HG03060 (cell line): ENCODE data around the gene DNAJC6.
A peak's percentile ranks its signal among the peaks of the same experiment; 100 is the strongest.

Experiments
- ATAC-seq: cut with Tn5 transposase; IDR thresholded peaks from one replicate; pipeline ENCODE4 v1.9.1; 2021; ENCODE audit warnings: low read depth, moderate number of reproducible peaks; ENCODE audit not compliant: unreplicated experiment

DNAJC6 gene

DNA sequence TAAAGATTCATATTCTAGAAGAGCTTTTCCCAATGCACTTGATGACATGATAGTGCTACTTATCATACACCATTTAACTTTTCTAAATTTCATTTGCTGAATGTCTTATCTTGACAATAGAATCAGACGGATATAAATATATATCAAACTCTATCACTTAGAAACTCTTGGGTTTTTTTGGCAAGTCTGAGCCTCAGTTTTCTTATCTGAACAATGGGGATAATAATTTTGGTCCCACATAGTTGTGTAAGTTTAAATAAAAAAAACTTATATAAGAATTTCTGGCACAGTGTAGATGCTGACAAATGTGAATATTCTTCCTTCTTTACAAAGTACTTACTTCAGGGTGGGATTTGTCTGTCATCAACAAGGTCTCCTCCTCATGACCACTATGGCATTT is 89.7 kb downstream of the DNAJC6 start:
- no peak for ATAC-seq

DNA sequence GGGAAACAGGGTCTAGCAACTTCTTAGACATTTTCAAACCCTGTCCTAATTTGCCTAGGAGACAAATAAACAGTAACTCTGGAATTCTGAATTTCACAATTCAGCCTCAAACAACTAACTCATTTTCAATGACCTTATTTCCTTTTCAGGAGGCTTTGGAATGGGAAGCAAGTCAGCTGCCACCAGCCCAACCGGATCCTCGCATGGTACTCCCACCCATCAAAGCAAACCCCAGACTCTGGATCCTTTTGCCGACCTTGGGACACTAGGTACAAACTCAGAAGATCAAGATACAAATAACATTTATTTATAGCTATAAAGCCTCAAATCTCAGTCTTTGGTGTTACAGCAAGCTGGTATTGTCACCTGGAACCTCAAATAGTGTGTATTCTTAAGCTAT is 92.3 kb downstream of the DNAJC6 start:
- no peak for ATAC-seq

DNA sequence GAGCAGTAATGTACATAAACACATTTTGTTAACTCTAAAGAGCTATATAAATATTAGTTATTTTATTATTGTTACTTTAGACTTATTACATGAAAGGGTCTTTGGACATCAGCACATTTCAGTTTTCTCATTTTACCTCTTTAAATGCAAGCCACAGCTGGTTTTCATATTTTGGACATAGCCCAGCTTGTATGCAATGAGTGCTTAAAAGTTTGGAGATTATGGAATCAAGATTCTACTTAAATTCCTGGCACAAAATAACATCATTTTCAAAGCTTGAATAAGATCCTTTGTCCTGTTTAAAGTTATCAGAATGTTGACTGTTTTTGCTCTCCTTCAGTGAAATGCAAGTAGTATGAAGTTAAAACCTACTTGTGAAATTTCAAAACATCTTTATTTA is 95.6 kb downstream of the DNAJC6 start:
- no peak for ATAC-seq

DNA sequence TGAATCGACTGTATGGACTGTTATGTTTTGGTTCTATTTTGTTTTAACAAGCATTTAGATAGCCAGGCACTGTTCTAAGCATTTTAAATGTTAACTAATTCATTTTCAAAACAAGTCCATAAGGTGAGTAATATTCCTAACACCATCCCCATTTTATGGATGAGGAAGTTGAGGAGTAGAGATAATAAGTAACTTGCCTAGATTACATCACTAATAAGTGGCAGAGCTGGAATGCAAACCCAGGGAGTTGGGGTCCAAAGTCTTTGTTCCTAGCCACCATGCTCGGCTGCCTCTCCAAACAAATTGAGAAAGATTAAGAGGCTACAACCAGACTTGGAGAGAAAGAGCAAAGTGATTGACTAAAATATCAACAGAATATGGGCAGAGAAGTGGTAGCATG is 98.5 kb downstream of the DNAJC6 start:
- ATAC-seq: no peak

DNA sequence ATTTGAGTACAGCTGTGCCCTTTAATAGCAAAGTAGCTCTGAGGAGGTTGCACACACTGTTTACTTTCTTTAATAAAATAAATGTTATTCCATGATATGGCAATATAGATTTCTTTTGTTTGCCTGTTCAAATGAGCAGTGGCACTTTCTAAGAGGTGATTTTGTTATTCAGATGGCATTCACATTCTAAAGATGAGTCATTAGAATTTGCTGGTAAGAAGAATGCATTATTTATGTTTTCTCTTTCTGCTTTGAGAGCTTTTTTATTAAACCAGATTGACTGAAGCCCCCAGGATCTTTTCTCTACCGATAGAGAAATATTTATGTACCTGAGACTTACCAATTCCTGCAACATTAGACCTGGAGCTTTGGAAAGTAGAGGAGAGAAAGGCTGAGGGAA is 100.0 kb downstream of the DNAJC6 start:
- ATAC-seq: no peak

DNA sequence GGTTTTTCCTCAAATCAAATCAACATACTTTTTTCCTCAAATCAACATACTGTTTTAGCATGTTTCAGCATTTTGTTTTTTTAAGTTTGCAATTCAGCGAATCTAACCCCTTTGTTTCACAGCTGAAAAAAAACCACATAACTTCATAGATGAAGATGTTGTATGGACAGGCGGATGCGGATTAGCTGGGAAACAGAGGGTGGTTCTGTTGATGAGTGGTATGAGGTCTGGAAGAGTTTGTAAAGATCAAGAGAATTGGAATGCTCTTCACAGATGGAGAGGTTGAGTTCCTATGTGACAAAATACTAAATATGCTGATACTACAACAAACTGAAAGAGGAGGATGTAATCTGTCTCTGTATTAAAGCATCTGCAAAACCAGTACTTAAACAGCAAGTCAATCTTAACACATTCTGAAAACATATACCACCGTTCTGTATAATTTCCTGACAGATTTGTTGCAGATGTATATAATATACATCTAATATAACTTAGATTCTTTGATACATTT is 100.5 kb downstream of the DNAJC6 start:
- ATAC-seq: no peak

DNA sequence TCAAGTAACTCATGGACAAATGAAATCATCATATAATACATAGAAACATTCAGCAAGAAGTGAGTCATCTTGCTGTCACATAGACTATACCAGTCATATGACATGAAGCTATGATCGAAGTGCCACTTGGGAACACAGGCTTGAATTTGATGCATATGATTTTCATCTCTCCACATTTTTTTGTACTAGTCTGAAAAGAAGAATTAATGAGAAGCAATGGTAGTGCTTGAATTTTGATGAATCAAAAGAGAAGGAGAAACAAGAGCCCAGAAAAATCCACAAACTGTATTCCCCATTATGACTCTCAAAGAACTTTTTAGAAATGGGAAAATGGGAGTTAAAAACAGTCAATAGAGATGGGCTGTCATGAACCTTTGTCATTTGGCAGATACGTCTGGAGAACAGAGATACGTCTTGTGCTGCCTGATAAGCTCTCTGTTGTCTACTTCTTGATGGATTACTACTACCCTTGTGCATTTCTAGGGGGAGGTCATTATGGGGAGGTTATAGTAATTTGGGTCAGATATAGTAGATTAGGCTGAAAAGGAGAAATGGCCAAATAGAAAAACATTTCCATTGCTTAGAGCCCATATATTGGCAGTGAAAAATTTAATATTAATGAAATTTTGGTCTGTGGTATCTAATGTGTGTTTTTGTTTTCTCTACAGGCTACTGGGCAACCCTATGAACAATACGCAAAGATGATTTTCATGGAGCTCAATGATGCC is 103.1 kb downstream of the DNAJC6 start:
- ATAC-seq: no peak

DNA sequence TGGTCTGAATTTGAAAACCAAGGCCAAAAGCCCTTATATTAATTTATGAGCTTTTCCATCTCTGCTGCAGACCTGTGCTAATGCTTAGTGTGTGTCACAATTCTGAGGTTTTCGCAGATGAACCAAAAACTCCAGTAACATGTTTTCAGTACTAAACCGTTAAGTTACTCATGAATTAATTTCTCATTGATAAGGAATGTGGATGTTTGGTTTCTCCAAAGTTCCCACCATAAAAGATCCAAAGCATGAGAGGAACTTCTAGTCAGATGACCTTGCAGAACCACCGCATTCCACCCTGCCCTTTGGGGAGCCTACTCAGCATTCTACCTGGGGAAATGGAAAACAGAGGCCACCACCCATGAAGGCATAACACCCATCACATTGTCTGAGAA is 103.6 kb downstream of the DNAJC6 start:
- no peak for ATAC-seq

DNA sequence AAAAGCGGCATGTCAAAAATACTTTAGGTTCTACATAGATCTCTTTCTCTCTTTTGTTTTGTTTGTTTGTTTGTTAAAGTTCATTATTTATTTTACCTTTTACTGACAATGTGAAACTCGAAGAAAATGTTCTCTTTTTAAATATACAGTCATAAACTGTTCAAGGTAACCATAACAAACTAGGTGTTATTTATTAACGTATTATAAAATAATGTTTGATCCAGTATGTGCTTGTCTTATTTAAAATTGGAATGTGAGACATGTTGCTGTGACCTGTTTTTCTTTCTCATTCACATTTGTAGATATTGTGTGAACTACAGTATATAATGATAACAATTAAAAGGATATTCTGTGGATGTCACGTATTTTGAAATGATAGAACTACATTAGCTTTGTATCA is 105.2 kb downstream of the DNAJC6 start:
- no peak for ATAC-seq

DNA sequence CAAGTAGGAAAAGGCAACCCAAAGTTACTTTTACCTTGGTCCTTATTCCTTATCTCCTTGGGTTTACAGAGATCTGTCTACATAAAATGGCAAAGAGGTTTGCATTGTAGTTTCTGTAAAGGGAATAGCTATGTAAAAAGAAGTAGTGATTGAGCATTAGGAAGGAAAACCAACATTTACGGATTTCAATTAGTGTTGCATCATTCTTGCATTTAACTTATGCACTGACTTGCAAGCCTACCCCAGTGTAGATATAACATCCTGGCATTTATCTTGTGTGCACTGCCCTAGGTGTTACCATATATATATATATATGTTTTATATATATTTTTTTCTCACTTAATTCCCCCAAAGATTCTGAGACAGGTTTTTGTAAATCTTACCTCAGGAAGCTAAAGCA is 107.4 kb downstream of the DNAJC6 start:
- ATAC-seq: no peak

DNA sequence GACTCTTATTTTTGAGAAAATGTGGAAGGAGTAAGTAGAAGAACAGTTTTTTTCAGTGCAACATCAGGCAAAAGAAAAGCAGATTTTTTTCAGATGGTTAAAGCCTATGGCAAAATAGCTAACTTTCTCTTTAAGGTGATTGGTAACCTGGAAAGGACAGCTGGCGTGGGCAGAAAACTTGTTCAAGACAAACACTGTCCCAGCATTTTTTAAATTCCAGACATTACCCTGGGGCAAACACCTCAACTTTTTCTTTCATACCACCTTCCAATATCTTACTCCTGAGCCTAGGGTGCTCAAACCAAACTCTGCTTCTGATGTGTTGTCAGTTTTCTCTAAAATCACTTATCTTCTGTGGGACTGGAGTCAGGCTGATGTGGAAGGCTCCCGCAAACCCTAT is 108.4 kb downstream of the DNAJC6 start:
- ATAC-seq: no peak

DNA sequence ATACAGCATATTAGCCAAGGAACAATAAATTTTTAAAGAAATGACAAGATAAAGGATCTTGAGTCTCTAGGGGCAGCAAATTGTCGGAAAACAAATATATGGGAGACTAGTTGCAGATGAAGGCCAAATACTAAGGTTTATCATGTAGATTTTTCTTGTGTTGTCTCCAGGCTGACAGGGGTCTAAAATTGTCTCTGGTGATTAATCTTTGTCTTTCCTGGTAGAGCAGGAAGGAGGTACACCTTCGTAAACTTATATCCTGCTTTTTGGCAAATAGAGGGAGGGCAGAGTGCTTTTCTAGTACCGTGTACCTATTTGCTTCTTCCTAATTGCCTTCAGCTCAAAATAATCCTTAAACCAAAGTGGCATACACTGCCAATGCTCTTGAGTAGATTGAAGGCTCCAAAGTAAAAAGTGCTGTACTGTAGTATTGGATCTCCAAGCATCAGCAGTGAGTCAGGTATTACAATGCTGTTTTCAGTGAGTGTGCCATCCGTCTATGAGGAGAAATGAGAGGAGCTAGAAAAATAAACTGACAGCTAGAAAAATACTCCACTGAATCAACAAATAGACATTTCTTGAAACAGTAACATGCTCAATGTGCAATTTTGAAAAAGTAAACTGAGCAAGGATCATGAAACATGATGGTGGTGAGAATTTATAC is 109.3 kb downstream of the DNAJC6 start:
- no peak for ATAC-seq

DNA sequence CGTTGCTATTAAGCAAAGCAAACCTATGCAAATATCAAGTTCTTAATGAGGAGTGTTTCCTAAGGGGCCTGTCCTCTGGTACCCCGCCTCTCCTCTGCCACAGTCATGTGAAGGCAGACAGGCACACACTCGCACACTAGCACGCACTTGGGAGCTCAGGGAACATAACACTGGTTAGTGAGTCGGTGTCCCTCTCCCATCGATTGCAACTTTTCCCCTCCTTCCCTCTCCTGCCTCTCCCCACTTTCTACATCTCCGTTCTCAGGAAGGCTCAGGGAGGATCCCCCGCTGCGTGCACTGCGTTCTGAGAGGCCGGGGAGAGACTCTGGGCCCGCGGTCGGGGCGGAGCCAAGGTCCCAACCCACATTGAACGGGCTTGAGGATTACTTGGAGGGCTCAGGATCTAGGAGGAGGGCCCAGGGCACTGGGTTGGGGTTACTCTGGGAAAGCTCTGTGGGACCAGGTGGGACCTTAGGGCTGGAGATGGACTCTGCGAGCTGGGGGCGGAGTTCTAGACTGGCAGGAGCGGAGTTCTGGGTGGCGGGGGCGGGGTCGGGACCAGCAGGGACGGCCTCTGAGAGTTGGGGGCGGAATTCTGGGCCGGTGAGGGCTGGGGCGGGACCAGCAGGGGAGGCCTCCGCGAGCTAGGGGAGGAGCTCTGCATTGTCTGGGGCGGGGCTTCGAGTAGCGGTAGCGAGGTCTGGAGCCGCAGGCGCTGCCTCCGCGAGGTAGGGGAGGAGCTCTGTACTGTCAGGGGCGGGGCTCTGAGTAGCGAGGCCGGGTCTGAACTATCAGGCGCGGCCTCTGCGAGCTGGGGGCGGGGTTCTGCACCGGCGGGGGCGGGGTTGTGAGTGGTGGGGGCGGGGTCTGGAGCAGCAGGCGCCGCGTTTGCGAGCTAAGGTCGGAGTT is 110.6 kb downstream of the DNAJC6 start:
- peak; percentile 92 for ATAC-seq

DNA sequence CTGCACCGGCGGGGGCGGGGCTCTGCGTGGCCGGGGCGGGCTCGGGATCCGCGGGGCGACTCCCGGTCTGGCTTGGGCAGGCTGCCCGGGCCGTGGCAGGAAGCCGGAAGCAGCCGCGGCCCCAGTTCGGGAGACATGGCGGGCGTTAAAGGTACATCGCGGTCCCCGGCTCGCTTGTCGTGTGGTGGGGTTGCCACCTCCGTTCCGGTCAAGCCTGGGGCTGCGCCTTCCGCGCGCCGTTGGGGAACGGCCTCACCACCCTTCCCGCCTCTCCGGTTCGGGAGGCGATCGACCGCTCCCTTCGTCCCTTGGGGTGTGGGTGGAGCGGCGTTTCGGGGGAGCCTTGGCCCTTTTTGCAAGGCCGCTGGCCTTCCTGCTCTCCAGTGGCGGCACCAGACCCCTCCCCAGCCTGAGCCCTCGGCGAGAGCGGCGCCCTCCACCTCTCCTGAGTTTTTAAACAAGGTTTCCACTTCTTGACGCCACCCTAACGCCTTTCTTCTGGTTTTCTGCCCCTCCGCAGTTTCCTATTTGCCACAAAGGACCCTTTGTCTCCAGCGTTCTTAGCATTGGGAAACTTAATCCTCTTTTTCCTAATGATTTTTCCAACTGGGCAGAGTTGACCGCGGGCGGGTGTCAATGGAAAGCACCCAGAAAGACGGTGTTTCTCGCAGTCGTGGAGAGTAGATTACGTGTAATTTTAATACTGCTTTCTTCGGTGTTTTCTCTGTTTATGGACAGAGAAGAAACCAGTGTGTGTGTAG is 111.4 kb downstream of the DNAJC6 start, which contains the start of the genes LEPR and LEPROT:
LEPR (plus strand) TSS at position 79 of the 761 bp plus-strand sequence. CDS start 144,898 bp downstream, outside the sequence.
LEPROT (plus strand) TSS at position 79 of the 761 bp plus-strand sequence; CDS start at position 136, 57 bp downstream.
- ATAC-seq: peak; percentile 9

DNA sequence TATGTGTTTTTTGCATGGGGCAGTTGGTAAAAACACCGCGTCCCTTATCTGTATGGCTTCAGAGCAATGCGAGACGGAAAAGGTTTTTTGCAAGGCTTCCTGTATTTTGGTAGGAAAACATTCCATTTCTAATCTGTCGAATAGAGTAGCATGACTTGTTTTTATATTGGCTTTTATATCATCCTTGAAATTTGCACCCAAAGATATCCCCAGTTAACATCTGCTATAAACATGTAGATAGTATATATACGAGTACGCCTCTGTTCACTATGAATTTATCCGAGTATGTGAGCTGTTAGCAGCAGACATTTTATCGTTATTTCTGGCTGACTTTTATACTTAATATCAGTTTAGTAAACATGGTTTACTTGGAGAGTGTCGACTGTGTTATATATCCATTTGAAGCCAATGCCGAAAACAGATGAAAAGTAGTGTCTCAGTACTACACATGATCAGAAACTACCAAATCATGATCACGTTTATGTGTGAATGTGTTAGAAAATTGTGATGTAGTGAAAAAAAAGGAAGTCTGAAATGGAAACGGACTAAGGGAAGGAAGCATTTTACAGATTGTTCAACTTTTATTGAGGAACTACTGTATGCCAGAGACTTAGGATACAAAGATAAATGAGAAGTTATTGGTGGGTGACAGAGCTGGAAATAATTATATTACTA is 112.1 kb downstream of the DNAJC6 start:
- ATAC-seq: no peak

DNA sequence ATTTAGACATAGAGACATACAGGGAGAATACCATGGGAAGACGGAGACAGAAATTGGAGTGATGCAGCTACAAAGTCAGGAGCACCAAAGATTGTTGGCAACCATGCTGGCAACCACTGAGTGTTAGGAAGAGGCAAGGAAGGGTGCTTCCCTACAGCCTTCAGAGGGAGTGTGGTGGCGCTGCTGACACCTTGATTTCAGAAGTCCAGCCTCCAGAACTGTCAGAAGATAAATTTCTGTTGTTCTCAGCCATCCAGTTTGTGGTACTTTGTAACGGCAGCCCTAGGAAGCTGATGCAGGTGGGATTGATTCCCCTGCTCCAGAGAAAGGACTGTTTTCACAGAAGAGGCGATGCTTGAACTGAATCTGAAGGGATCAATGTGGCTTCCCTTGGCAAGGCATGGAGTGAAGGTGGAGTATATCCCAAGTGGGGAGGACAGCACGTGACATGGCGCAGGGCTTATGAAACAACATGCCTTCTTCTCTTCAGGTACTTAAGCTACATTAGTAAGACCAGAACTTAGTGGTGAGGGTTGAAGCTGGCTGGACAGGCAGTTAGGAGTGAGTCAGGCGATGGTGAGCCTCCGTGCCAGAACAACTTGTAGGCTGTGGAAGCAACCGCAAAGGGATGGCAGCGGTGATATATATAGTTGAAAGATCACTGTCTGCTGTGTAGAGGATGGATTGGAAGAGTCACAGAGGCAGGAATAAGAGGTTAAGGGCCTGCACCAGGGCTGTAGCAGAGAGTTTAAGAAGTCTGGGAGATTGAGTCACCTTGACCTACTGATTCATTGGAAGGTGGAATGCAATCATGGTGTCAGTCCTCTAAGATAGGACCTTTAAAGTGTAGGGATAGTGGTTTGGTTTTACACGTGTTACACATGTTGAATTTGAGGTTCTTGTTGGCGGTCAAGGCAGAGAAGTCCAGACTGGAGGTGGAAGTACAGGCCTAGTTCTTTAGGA is 113.2 kb downstream of the DNAJC6 start:
- ATAC-seq: no peak

DNA sequence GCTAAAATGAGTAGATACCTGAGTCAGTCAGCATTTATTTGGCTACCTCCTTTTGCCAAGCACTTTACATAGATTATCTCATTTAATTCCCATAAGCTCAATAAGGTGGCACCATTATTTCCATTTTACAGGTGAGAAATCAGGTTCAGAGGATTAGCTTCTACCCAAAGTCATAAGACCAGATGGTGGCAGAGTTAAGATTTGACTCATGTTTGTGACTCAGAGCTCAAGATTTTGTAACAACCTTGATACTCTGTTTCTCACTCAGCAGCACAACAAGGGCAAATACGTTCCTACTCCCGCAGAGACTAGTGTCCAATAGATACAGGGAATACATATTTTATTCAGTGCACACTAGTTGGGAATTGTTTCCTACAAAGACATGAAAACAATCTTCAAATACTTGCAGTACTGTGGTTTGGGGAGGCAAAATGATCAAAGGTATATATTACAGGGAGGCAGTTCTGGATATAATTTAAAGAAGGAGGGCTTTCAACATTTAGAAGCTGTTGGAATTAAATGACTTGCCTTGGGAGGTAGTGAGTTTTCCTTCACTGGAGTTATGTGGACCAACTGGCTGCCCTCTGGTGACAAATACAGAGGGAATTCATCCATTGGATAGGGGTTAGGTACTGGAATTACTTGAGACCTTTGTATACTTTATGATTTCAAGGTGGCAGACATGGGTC is 114.7 kb downstream of the DNAJC6 start:
- peak; percentile 14 for ATAC-seq

DNA sequence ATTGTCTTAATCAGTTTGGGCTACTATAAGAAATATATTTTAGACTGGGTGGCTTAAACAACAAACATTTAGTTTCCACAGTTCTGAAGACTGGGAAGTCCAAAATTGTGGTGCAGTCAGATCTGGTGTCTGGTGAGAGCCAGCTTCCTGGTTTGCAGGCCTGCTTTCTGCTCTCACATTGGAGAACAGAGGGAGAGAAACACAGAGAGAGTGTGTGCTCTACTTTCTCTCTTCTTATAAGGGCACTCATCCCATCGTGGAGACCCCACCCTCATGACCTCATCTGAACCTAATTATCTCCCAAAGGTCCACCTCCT is 115.2 kb downstream of the DNAJC6 start:
- no peak for ATAC-seq
